CD4-positive, alpha-beta T cell treated with Interleukin-15 for 4 hours (primary cell): Measurements from ENCODE around the gene FAM78B.

Experiments used
- DNase-seq: peaks from one replicate; pipeline ENCODE4 v3.0.0-alpha.2; 2020; ENCODE audit warnings: low spot score

The FAM78B gene

DNA sequence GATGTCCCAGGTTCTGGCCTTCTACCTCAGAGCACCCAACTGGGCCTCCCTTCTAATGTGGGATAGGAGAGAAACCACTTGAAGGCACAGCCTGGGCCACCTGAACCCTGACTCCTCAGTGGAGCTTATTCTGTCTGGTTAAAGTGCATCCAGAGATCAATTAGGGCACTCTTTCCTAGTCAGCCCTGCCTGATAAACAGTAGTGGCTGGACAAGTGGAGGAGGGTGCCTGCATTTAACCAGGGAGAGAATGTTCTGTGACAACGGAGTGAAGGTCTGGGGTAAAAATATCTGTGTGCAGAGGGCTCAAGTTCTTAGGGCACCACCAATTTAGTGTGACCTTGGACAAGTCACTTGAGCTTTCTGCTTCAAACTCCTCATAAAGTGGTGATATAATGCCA, 101.8 kb downstream of the FAM78B start:
- no peak for DNase-seq

GRCh38 chr1:166064313-166064926, 102.4 kb downstream of the FAM78B start:
- DNase-seq: no peak

DNA sequence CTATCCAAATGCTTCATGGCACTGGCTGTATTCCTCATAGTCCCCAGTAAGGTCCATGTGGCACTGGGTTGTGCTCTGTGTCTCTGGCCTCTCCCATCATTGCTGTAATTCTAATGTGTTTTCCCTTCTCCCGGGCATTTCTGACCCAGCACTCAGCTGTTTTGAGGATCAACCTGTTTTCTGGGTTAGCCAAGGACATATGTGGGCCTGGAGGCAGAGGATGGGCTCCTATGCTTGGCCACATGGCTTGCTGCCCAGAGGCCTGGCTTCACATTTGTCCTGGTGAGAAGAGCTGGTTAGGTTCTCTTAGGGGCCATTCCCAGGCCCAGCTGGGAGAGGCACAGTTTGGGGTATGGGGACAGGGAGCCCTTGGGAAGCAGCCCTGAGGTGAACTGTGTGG, 103.1 kb downstream of the FAM78B start:
- DNase-seq: no peak

DNA sequence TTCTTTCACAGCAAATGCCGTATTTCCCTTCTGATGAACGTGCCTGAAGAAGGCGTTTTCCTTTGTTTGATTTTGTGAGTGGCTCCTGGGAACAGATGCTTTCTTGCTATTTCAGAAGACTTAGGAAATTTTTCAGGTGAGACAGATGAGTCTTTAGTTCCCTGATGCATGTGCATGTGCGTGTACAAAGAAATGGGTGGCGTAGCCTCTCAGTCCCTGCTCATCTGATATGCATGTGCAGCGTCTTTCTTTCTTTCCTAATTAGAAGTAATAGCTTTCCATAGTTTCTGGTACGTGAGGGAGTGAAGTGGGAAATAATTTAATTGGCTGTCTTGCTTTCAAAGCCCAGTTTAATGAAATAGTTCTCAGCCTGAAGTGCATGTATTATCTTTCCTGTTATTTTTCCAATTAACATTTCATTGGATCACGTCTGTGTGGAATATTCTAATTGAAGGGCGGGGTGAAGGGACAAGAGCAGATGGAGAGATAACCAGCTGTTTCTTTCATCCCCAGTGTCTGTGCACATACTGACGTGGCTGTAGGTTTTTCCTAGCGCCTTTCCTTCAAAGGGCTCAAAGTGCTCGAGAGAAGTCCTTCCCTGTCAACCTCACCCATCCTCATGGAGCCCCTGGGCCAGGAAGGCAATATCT, 104.3 kb downstream of the FAM78B start:
- DNase-seq: no peak

DNA sequence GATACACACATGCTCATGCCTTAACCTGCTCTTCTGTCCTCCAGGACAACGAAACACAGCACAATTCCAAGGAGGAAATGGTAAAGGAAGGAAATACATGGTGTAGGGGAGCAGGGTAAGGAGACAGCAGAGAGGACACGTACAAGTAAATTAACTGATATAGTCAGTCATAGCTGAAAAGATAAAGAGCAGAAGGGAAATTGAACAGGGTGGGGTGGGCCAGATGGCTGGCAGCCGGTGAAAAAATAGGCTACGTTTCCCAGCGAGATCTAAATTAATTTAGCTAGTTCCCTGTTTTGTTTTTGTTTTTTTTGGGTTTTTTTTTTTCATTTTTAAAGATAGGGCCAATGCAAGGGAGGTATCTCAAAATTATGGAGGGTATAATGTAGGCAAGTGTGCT, 109.2 kb downstream of the FAM78B start:
- no peak for DNase-seq

- no peak for DNase-seq
These were observed 113.4 kb downstream of the FAM78B start for GRCh38 chr1:166053395-166053794.

DNA sequence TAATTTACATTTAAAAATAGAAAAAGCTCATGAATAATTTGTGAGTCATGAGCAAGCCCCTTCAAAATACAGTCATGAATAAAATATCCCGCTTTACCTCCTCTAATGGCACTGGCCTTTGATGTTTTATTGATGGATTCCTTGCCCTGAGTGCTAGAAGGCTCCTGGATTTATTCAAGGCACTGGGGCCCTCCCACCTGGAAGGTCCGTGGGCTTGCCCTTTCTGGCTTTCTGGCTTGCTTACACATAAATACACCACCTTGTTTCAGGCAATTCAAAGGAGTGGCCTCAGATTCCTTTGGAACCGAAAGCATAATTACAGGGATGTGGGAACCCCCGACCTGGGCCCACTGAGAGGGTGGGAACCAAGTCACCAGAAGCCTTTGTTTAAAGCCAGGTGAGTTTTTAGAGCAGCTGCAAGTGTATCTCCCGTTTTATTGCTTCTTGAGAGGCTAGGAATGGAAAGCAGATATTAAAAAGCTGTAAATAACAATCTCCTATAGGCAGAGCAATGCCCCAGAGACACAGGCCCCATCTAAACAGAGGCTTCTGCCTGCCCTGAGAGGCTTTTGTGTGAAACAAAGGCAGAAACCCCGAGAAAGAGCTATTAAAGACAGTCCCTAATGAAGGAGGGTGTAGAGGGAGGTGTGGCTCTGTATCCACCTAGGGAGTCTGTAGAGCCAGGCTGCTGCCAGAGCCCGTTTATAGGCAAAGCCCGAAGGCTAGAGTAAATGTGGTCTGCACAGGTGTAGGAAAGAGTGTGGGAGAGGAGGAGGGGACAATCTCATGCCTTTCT, 126.4 kb downstream of the FAM78B start:
- DNase-seq: no peak

DNA sequence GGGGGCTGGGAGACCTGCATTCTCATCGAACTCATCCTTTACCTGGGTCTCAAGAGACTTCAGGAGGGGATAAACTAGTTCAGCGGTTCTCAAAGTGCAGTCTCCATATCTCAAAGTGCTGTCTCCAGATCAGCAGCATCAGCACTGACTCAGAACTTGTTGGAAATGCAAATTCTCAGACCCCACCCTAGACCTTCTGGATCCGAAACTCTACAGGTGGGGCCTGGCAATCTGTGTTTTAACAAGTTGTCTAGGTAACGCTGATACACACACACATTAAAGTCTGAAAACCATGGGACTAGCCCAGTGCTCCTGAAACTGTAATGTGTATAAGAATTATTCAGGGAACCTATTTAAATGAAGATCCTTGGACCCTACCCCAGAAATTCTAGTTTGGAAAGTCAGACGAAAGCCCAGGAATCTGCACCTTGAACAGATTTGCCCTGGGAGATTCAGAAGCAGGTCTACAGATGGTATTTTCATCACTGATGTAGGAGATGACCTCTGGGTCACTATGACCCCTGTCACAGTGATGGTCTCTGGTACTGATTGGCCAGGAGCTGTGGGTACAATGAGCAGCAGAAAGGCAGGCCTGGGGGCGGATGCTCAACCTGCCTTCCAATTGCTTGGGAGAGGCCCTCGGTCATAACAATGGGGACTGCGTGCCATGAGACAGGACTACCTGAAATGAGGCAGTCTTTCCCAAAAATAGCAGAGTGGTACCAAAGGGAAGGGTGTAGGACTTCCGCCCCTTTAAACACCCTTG, 127.2 kb downstream of the FAM78B start:
- no peak for DNase-seq

- no peak for DNase-seq
These were observed 130.7 kb downstream of the FAM78B start for GRCh38 chr1:166036092-166036491.

DNA sequence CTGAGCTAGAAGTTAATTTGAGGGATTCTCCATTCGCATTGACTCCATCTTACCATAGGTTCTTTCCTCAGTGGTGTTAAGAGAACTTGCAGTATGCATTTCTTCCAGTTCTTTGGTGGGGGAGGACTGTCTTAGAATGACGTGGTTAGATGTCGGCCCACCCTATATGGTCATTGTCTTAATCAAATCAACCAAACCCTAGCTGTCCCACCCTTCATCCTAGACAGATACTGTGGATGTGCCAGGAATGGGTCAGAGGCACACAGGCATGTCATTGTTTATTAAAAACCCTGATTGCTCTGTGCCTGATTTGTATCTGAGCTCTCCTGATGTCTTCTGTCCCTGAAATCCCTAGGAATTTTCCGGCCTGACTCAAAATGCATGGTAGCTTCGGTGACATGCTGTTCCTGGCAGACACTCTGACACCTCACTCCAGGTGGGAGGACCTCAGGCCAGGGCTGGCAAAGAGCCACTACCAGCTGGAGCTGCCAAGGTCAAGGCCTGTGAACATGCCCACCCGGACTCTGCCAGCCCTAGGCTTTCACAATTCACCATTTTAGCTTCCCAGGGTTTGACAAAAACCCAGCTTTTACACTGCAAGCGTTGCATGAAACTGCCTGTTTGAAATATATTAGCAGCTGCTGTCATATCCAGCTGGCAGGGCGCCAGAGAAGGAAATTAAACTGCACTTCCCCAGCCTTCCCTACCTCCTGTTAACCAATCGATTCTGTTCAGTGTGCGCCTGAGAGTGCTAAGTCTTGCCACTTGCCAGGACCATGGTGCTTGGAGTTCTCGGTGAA, 134.0 kb downstream of the FAM78B start:
- no peak for DNase-seq

GRCh38 chr1:166031932-166032571, 134.7 kb downstream of the FAM78B start:
- no peak for DNase-seq

DNA sequence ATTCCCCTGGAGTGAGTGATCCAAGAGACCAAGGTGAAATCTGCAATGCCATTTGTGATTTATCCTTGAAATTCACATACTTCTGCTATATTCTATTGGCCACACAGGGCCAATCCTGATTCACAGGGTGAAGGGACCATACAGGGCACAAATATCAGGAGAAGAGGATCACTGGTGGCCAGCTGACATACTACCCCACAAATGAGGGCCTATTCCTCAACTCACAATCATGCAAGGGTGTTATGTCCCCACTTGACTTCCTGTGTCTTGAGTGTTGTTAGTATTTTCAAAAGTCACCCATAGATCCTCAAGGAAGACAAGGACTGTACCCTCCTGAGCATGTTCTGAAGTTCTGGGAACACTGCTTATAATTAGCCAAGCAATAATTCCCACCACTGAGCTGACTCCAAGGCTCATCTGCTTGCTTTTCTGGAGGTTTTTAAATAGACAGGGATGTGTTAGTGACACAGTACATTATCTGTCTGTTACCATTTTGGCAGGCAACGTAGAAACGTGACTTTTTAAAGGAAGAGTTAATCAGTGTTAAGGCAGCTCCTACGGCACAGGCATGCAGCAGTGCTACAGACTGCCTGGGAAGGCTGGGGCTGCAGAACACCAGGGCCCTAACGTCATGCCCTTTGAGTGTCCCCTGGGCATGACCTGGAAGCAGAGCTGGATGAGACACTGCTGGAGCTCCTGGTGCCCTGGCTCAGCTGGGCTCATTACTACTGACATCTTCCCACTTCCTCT, 137.4 kb downstream of the FAM78B start:
- DNase-seq: no peak

DNA sequence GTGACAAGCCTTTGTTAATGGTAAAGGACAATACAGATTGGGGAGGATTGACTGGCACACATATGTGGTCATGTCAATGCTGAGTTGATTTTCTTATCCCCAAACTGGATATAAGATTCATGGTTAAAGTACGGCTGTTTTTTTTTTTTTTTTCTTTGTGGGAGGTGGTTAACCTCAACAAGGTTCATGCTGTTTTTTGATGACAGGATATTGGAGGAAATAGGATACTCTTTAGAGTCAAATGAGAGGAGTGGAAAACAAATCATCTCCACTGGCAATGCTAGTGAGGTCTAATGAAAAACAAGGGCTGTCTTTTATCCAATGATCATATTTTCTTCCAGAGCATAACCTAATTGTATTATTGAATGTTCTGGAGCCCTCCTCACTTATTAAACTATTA, 140.2 kb downstream of the FAM78B start:
- no peak for DNase-seq

DNA sequence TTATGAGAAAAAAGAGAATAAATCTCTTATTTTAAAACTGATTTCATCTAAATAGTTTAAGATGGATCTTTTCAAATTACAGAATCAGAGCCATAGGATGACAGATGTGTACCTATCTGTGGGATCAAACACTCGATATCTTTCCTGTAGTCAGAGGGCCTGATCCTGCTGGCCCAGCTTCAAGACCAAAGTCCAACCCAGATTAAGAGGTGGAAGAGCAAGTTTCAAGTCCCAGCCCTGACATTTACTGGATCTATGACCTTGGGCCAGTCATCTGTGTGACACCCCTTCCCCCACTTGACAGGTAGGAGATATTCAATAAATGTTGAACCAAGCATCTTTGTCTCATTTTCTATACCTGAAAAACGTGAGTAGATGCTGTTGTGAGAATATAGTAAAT, 140.7 kb downstream of the FAM78B start:
- no peak for DNase-seq

- no peak for DNase-seq
These were observed 146.6 kb downstream of the FAM78B start for GRCh38 chr1:166020210-166020609.
